ENCODE data around the gene TXNIP. TPM values are rescaled to one million over a fixed set of nuclear protein-coding genes. Genes with fewer than 3 reads are reported as not detected.

TXNIP gene
- total RNA-seq, 1 experiment from 2014 or later, result 24.6 TPM

- H3K27me3 ChIP-seq (ENCODE audit: control insufficient read depth, insufficient read depth, low read length), result peaks cover 2% of the 10 kb centered on the region; the same call in 1 of the 2 replicates
- no peak for DNase-seq
- H3K36me3 ChIP-seq (replicated peaks; ENCODE audit: control insufficient read depth, insufficient read depth, low read length), result no peaks in the 10 kb centered on the region
- H3K4me3 ChIP-seq (ENCODE audit: insufficient read depth, low read depth, low read length), result no peak overlapping the region
Measured at GRCh38 chr1:145985129-145985501, 11.3 kb downstream of the TXNIP start.

GRCh38 chr1:145983960-145984830, 12.2 kb downstream of the TXNIP start:
- no peak for DNase-seq
- no peaks in the 10 kb centered on the region for H3K36me3 ChIP-seq (replicated peaks; ENCODE audit: control insufficient read depth, insufficient read depth, low read length)
- no peak overlapping the region for H3K4me3 ChIP-seq (ENCODE audit: insufficient read depth, low read depth, low read length)
- H3K27me3 ChIP-seq (ENCODE audit: control insufficient read depth, insufficient read depth, low read length), result peaks cover 2% of the 10 kb centered on the region; the same call in 1 of the 2 replicates

- peaks cover 2% of the 10 kb centered on the region; the same call in 1 of the 2 replicates for H3K27me3 ChIP-seq (ENCODE audit: control insufficient read depth, insufficient read depth, low read length)
- no peaks in the 10 kb centered on the region for H3K36me3 ChIP-seq (replicated peaks; ENCODE audit: control insufficient read depth, insufficient read depth, low read length)
- DNase-seq, result no peak
- no peak overlapping the region for H3K4me3 ChIP-seq (ENCODE audit: insufficient read depth, low read depth, low read length)
Measured at GRCh38 chr1:145983206-145983675, 13.1 kb downstream of the TXNIP start.

- no peak for DNase-seq
- H3K36me3 ChIP-seq (replicated peaks; ENCODE audit: control insufficient read depth, insufficient read depth, low read length), result no peaks in the 10 kb centered on the region
- H3K4me3 ChIP-seq (ENCODE audit: insufficient read depth, low read depth, low read length), result no peak overlapping the region
- peaks cover 2% of the 10 kb centered on the region; the same call in 1 of the 2 replicates for H3K27me3 ChIP-seq (ENCODE audit: control insufficient read depth, insufficient read depth, low read length)
Measured at GRCh38 chr1:145982010-145982723, 14.2 kb downstream of the TXNIP start.

GRCh38 chr1:145980457-145980994, 15.9 kb downstream of the TXNIP start:
- Histone ChIP-seq H3K27me3 (ENCODE audit: control insufficient read depth, insufficient read depth, low read length) (peaks cover 2% of the 10 kb centered on the region; the same call in 1 of the 2 replicates), H3K4me3 (ENCODE audit: insufficient read depth, low read depth, low read length) (no peak overlapping the region), H3K36me3 (replicated peaks; ENCODE audit: control insufficient read depth, insufficient read depth, low read length) (no peaks in the 10 kb centered on the region)
- no peak for DNase-seq

- Histone ChIP-seq H3K27me3 (ENCODE audit: control insufficient read depth, insufficient read depth, low read length) (peaks cover 2% of the 10 kb centered on the region; the same call in 1 of the 2 replicates), H3K4me3 (ENCODE audit: insufficient read depth, low read depth, low read length) (no peak overlapping the region), H3K36me3 (replicated peaks; ENCODE audit: control insufficient read depth, insufficient read depth, low read length) (no peaks in the 10 kb centered on the region)
- DNase-seq, result no peak
Measured at GRCh38 chr1:145979746-145980456, 16.5 kb downstream of the TXNIP start.

GRCh38 chr1:145978854-145979745, 17.3 kb downstream of the TXNIP start:
- Histone ChIP-seq H3K36me3 (replicated peaks; ENCODE audit: control insufficient read depth, insufficient read depth, low read length) (no peaks in the 10 kb centered on the region), H3K27me3 (ENCODE audit: control insufficient read depth, insufficient read depth, low read length) (peaks cover 2% of the 10 kb centered on the region; the same call in 1 of the 2 replicates), H3K4me3 (ENCODE audit: insufficient read depth, low read depth, low read length) (peak overlapping the region; percentile 15)
- peak; percentile 79 for DNase-seq

GRCh38 chr1:145978471-145978853, 17.9 kb downstream of the TXNIP start:
- Histone ChIP-seq H3K36me3 (replicated peaks; ENCODE audit: control insufficient read depth, insufficient read depth, low read length) (no peaks in the 10 kb centered on the region), H3K4me3 (ENCODE audit: insufficient read depth, low read depth, low read length) (no peak overlapping the region), H3K27me3 (ENCODE audit: control insufficient read depth, insufficient read depth, low read length) (peaks cover 2% of the 10 kb centered on the region; the same call in 1 of the 2 replicates)
- no peak for DNase-seq

GRCh38 chr1:145977486-145978470, 18.6 kb downstream of the TXNIP start:
- Histone ChIP-seq H3K4me3 (ENCODE audit: insufficient read depth, low read depth, low read length) (no peak overlapping the region), H3K27me3 (ENCODE audit: control insufficient read depth, insufficient read depth, low read length) (peaks cover 2% of the 10 kb centered on the region; the same call in 1 of the 2 replicates), H3K36me3 (replicated peaks; ENCODE audit: control insufficient read depth, insufficient read depth, low read length) (no peaks in the 10 kb centered on the region)
- DNase-seq, result peak; percentile 80

GRCh38 chr1:145977016-145977415, 19.4 kb downstream of the TXNIP start:
- no peak for DNase-seq
- Histone ChIP-seq H3K36me3 (replicated peaks; ENCODE audit: control insufficient read depth, insufficient read depth, low read length) (no peaks in the 10 kb centered on the region), H3K4me3 (ENCODE audit: insufficient read depth, low read depth, low read length) (no peak overlapping the region), H3K27me3 (ENCODE audit: control insufficient read depth, insufficient read depth, low read length) (no peaks in the 10 kb centered on the region; the same call in 1 of the 2 replicates)

- Histone ChIP-seq H3K36me3 (replicated peaks; ENCODE audit: control insufficient read depth, insufficient read depth, low read length) (no peaks in the 10 kb centered on the region), H3K4me3 (ENCODE audit: insufficient read depth, low read depth, low read length) (no peak overlapping the region), H3K27me3 (ENCODE audit: control insufficient read depth, insufficient read depth, low read length) (no peaks in the 10 kb centered on the region)
- no peak for DNase-seq
Measured at GRCh38 chr1:145975216-145975615, 21.2 kb downstream of the TXNIP start.

GRCh38 chr1:145974721-145975120, 21.7 kb downstream of the TXNIP start:
- H3K4me3 ChIP-seq (ENCODE audit: insufficient read depth, low read depth, low read length), result no peak overlapping the region
- no peak for DNase-seq
- no peaks in the 10 kb centered on the region for H3K36me3 ChIP-seq (replicated peaks; ENCODE audit: control insufficient read depth, insufficient read depth, low read length)
- H3K27me3 ChIP-seq (ENCODE audit: control insufficient read depth, insufficient read depth, low read length), result no peaks in the 10 kb centered on the region
